Measurements from ENCODE around the gene MCAT.

Gene MCAT, protein sequence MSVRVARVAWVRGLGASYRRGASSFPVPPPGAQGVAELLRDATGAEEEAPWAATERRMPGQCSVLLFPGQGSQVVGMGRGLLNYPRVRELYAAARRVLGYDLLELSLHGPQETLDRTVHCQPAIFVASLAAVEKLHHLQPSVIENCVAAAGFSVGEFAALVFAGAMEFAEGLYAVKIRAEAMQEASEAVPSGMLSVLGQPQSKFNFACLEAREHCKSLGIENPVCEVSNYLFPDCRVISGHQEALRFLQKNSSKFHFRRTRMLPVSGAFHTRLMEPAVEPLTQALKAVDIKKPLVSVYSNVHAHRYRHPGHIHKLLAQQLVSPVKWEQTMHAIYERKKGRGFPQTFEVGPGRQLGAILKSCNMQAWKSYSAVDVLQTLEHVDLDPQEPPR

DNA sequence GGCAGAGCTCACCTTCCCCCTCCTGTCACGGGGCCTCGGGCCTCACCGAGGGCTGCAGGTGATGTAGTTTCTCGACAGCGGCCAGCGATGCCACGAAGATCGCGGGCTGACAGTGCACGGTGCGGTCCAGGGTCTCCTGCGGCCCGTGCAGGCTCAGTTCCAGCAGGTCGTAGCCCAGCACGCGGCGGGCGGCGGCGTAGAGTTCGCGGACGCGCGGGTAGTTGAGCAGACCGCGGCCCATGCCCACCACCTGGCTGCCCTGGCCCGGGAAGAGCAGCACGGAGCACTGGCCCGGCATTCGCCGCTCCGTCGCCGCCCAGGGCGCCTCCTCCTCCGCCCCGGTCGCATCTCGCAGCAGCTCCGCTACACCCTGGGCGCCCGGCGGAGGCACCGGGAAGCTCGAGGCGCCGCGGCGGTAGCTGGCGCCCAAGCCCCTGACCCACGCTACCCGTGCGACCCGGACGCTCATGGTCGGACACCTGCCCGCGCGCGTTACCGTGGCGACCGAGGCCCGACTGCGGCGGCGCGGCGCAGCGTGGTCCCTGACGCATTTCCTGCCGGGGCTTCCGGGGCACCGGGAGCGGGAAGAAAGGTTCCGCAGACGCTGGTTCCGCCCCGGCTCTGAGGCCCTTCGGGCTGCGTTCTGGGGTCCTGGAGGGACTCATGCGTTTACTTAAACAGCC is at the start of gene MCAT:
MCAT (minus strand) TSS at position 519 of the 683 bp plus-strand sequence; CDS start at position 469, 50 bp downstream.
- peak; percentile 78 for DNase-seq

DNA sequence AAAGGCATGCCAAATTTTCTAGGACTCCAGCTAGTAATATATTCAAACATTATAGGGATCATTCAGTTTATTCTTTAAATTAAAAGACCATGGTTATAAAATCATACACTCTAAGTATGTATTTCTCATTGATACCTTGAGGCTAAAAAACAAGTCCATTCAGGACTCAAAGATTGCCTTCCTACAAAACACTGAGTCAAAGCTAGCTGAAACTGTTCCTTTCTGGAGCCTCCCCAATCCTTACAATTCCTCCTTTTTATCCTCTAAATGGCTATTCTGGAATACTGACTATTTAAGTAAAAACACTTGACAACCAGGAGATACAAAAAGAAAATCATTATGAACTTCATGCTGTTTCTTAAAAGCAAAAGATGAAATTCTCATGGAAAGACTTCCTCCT is 48.6 kb upstream of the MCAT start:
- no peak for DNase-seq

DNA sequence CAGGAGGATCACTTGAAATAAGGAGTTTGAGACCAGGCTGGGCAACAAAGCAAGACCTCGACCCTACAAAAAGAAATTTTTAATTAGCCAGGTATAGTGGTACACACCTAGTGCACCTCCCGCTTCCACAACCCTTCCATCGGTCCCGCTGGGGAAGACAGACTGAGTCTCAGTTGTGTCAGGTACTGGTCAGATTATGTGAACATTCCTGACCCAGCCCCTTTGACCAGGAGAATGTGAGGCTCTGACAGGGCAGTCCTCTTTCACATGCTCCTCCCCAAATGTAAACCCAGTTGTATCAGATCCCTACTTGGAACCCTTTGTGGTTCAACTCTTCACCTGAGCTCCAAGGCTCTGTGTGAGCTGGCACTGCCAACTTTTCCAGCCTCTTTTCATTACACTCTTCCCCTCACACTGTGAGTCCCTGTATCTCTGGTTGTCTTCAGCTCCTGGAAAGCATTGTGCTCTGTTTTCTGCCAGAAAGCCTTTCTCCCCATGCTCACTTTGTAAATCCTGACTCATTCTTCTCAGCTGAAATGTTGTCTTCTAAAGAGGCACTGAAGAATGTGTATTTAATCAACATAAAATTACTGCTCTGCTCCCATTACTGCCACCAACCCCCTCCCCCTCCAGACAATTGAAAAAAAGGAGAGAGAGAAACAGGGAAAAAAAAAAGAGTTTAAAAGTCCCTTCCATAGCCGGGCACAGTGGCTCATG is 45.8 kb upstream of the MCAT start:
- no peak for DNase-seq

DNA sequence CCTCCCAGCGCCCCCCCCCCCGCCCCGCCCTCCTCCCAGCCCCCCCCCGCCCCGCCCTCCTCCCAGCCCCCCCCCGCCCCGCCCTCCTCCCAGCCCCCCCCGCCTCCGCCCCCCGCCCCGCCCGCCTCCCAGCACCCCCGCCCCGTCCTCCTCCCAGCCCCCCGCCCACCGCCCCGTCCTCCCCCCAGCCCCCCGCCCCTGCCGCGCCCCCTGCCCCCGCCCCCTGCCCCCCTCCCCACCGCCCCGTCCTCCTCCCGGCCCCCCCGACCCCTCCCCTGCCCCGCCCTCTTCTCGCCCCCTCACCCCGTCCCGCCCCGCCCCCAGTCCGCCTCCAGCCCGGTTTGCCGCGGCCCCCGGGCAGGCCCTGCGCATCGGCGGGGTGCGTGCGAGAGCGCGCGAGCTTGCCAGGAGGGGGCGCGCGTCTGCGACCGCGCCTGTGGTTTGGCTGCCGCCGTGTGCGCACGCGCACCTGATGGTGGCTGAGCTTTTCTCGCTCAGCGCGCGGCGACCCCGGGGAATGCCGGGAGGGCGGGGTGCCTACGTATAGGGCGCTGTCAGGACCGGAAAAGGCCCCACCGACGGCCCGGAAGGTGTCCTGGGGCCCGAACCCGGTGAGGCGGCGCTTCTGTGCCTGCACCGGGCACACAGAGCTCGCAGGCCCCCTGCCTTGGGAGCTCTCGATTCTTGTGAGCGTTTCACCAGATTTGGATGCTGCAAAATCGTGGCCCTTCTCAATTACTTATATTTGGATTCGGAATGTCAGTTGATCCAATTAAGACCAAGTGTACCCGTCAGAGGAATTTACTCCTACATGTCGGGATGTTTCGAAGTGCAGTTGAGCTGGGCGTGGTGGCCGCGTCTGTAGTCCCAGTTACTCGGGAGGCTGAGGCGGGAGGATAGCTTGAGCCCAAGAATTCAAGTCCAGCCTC is 44.2 kb upstream of the MCAT start:
- DNase-seq: peak; percentile 96

DNA sequence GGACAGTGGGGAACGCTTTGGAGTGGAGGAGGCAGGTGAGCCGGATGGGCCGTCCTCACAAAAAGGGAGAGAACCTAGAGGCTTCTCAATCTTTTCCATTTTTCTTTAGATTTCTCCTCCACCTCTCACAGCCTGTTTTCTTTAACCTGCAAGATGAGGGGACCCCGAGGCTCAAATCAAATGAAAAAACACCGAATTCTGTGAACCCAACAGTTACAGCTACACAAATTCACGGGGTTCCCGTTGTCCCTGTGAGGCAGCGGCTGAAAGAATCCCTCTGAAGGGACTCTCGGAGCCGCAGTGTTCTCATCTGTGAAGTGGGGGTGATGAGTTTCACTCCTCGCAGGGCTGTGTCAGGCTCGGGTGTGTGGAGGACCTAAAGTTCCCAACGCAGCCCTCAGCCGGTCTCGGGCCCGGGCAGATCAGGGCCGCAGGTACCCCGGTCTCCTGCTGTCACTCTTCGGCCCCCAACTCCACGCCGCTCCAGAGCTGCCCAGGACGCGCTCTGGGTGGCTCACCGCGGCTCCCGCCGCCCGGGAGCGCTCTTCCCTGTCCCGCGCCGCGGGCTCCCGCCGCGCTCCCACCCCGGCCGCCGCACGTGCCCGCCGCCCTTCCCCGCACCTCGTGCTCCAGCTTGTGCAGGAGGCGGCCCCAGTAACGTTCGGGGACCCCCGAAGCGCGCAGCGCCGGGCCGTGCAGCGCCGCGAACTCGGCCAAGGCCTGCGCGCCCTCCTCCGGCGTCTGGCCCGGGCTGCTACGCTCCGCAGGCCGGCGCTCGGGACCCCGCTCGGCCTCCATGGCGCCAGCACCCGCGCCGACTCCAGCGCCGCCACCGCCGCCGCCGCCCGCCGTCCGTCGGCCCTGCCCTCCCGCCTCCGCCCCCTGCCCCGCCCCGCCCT is 43.3 kb upstream of the MCAT start, which contains the start of gene TTLL12:
TTLL12 (minus strand) TSS at position 863 of the 899 bp plus-strand sequence; CDS start at position 798, 65 bp downstream.
- DNase-seq: peak; percentile 59

DNA sequence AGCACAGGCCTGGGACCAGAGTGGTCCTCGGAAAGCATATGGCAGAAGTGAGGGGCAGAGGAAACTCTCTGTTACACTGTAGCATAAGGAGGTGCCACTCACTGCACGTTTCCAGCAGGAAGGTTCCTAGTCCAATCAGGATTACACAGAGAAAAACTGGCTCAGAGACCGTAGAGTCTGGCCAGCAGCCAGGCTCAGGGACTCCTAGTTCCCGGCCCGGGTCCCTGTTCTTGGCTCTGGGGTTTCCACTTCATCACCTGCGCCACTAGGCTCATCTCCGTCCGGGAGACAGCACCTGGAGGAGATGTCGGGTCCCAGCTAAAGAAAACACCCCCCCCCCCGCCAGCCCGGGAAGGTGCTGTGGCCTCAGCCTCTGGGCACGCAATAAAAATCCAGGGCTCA is 42.7 kb upstream of the MCAT start:
- peak; percentile 78 for DNase-seq

DNA sequence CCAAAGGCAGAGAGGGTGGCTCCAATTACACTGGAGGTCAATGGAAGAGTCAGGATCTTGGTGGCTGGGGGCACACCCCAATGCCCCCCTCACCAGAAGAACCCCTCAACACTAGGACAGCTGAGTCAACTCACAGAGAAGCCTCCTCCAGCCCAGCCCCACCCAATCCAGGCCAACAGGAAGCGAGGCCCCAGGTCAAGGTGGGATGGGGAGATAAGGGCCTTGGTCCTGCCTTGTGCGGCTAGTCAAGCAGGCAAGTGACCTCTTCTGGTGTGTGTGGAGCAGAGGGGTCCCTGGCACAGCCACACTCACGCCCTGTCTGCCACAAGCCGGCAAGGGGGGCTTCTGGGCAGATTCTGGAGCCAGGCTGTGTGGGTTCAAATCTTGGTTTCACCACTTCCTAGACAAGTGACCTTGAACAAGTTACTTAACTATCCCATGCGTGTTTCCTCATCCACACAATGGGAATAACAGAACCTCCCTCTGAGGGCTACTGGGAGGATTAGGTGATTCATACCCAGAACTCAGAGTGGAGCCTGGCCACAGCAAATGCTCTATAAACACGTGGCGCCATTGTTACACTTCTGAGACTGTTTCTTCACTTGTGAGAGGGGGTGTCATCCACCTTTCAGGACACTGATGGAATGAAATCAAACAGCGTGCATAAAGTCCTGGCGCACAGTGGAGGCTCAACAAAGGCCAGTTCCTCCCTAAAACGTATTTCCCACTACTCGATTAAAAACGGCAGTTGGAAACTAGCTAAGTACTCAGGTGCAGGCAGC is 40.5 kb upstream of the MCAT start:
- no peak for DNase-seq

DNA sequence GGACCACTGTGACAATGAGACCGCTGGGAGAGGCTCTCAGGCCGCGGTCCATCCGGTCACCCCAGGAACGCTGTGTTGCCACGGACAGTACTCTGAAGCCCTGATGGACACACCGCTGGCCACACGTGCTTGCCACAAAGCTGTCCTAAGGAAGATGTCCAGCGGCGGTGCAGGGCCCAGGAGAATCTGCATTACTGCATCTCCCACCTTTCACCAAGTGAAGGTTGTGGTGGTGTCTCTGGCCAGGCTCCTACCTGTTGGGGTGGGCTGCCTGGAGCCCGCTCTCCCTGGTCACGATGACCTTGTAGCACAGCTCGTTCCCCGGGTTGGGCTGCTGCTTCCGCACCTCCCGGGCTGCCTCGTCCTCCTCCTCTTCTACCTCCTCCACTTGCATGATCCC is 39.5 kb upstream of the MCAT start:
- no peak for DNase-seq

DNA sequence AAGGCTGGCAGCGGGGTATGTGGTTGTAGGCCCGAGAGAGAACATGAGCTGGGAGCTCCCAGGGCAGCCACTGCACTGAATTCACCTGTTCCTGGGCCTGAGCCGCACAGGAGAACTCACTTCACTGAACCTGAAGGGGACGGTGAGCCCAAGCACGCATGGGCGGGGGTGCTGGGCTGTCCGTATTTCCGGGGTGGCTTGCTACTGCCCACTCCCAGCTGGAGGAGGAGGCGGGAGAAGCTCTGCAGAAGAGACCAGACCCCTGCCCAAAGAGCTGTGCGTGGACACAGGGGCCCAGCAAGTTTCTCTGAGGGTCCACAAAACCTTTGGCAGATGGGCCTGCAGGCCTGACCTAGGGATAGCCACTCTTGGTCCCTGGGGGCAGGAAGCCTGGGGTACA is 38.9 kb upstream of the MCAT start:
- no peak for DNase-seq

DNA sequence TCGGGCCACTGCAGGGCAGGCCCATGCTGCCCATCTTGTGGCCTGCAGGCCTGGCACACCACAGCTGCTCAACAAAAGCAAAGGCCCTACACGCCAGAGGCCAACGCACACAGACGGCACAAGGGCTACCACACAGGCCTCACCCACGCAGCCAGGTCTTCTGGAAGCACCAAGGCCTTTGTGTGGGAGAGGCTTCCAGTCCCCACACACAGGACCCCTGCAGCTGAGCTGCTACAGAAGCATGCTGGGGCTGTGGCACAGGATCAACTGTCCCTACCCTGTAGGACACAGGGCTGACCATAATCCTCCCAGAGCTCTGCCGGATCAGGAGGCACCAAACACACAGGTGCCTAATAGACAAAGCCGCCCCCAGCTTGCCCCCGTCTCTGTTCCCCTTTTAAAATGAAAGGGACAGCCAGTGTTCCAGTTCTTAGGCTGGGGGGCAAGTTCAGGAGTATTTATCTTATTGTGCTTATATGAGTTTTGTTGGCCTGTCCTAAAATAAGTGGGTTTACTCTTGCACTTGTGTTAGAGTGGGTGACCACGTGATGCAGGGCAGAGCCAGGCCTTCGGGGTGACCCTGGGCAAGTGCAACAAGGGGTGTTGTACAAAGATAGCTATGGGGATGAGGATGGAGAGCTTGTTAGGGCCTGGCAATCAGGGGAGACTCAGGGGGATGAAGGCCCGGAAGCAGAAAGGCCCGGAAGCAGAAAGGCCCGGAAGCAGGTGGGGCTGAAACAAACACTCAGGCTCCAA is 38.3 kb upstream of the MCAT start:
- no peak for DNase-seq

DNA sequence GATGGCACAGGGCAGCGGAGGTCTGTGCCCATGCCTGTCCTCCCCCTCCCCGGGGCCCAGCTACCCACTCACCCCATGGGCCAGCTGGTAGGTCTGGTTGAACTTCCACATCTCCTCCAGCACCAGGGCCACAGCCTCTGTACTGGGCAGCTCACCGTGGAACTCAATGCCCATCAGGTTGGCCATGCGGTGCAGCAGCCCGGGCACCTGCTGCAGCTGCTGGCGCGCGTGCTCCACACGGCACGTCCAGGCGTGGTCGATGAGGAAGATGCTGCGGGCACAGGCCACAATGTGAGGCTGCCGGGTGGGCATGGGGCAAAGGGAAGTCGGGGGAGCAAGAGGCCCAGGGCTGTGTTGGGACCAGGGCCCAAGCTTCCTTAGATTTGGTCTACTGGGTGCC is 37.5 kb upstream of the MCAT start:
- no peak for DNase-seq

DNA sequence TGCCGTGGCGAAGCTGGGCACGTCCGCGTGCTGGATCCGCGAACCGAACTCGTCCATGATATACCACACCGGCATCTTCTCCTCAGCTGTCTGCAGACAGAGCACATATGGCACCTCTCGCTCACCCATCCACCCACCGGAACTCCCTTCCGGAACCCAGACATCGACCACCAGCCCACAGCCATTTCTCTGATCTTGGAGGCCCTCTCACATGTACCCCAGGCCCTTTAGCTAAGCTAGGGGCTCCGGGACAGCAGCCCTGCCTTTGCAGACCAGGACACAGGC is 36.7 kb upstream of the MCAT start:
- DNase-seq: no peak

DNA sequence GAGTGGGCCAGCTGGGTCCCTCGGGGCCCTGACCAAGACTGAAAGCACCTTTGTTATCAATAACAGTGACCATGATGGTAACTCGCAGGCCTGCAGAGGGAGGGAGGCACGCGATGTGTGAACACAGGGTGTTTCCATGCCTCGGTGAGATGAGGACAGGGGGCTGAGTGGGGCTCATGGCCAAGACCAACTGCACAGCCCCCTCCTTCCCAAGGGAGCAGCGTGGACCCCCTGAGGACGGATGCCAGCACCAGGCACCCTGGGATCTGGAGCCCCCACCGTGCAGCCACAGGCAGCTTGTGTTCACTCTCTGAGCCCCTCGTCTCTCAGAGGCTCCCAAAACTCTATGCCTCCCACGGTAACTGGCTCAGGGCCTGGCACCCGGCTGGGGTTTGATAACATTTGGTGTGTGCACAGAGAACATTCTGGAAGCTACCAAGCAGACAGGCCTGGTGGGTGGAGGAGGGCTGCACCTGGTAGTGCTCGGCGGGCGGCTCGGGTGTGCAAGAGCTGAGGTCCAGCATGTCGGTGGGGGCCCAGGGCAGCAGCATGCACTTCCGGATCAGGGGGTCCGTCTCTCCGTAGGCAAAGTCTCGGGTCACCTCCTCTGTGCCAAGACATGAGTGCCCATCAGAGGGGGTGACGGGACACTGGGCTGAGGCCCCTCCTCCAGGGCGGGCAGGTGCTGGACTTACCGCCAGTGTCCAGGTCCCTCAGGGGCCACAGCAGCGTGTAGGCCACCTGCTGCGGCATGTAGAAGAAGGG is 36.1 kb upstream of the MCAT start:
- no peak for DNase-seq

DNA sequence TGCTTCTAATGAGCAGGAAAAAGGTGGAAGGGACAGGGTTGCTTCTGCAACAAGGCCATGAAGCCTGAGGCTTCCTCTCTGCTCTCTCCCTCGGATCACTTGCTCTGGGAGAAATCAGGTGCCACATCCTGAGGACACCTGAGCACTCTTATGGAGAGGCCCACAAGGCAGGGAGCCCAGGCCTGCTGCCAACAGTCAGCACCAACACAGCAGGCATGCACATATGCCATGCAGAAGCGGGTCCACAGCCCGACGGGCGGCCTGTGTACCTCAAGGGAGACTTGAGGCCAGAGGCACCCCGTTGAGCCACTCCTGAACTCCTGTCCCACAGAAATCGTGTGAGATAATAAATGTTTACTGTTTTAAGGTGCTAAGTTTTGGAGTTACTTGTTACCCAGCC is 34.3 kb upstream of the MCAT start:
- DNase-seq: peak; percentile 61

DNA sequence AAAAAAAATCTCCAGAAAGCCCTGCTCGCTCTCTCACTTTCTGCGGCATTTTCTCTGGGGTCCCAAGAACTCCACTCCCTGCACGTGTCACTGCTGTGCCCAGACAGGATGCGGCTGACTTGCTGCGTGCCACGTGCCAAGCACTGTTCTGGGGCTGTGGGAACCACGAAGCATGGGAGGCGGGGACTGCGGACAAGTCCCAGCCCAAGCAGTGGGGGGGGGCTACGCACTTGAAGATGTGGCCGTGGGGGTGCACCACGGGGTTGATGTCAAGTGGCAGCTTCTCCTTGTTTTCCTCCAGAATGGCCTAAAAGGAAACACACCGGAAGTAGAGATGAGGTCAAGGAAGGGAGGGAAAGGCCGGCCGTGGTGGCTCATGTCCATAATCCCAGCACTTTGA is 32.9 kb upstream of the MCAT start:
- DNase-seq: no peak

DNA sequence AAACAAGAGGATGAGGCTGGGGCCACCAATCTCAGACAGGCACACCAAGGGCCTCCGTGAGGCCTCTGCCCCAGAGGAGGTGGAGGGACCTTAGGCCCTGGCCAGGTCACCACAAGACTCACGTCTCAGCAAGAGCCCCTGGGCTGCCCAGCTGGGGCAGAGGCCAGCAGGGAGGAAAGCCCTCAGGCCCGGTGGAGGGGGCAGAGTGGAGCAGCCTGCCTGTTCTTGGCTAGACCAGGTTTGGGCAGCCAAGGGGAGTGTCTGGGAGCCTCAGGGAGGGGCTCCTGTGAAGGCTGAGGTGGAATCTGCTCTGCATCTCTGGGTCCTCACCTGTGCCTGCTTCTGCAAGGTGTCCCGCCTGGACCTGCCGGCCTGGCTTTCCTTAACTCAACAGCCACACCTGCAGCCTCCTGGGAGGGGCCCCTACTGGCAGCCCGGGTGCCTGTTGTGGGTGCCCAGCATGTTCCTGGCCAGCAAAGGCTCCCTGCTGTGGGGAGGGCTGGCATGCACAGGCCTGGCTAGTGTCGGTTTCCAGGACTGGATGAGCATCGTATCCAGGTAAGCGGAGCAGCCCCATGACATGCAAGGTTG is 31.8 kb upstream of the MCAT start:
- no peak for DNase-seq

DNA sequence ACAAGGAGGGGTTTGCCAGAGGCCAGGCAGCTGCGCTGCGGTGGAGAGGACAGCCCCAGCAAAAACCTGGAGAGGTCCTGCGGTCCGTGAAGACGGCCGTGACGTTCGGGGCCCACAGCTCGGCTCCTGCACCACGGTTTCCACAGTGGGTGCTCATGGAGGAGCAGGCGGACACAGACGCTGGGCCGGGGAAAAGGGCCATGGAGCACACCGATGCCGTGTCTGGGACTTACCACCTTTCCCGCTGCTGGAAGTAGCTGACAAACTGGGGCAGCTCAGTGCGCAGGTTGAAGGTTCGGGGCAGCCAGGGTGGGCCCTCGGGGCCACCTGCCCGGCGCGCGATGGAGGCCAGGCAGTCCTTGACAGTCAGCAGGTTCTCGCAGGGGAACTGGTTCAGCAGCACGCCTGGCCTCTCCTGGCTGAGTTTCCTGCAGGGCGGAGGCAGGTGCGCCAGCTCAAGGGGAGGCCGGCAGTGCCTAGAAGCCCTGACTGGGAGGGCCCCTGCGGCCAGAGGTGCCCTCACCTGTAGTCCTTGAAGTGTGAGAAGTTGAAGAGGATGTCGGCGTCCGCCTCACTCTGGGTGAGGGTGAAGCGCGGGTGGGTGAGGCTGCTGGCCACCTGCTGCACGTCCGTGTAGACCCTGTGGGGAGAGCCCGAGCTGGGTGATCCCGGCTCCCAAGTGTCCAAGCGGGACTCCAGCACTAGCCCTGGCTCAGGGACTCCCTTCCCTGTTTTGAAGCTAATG is 30.9 kb upstream of the MCAT start:
- no peak for DNase-seq

DNA sequence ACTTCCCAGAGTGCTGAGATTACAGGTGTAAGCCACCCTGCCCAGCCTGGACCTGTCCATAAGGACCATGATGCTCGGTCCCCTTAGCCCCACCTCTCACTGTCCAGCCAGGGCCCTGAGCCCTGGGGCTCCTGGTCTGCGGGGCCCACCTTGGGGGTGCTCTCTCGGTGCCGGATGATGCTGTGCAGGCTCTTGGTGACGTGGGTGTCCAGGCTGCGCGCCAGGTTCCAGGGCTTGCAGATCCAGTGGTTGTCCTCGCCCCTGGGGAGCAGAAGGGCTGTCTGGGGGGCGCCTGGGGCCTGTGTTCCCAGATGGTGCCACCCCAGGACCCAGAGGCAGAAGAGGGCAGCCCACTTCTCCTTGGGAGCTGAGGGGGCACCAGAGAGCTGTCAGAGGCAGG is 30.4 kb upstream of the MCAT start:
- no peak for DNase-seq

Data from NCI-H2171 treated with DMSO at 0.1 percent for 48 hours (cell line).